Esophagus muscularis mucosa (tissue), 4 donors: ENCODE results near the gene SUPT3H. TPM values are rescaled to one million over a fixed set of nuclear protein-coding genes. Genes with fewer than 3 reads are reported as not detected.

Source experiments
- DNase-seq: peaks from one replicate; pipeline ENCODE4 v3.0.0-alpha.2; 2017; ENCODE audit errors: extremely low spot score
- H3K27ac ChIP-seq, 4 donors: fragments of 200-600 bp; sonication (generic); replicated peaks in 1 of 4; 1 replicate in 3 of 4; 2 replicates in 1 of 4; pipeline ENCODE4 v1.5.1; 2016 to 2019; ENCODE audit warnings: mild to moderate bottlenecking in 1 of 4
- H3K27me3 ChIP-seq, 4 donors: fragments of 200-600 bp; sonication (generic); one replicate each; pipeline versions ENCODE4 v1.5.1 to v1.6.0; 2016 to 2019
- H3K36me3 ChIP-seq, 4 donors: fragments of 200-600 bp; sonication (generic); one replicate each; pipeline ENCODE4 v1.5.1; 2016 to 2019
- H3K4me1 ChIP-seq, 4 donors: fragments of 200-600 bp; sonication (generic); one replicate each; pipeline ENCODE4 v1.5.1; 2016 to 2019
- H3K4me3 ChIP-seq, 4 donors: fragments of 200-600 bp; sonication (generic); 1 replicate in 2 of 4; 2 replicates in 2 of 4; pipeline ENCODE4 v1.5.1; 2016 to 2019; ENCODE audit warnings: mild to moderate bottlenecking in 4 of 4, moderate library complexity in 1 of 4
- H3K9me3 ChIP-seq, 4 donors: fragments of 200-600 bp; sonication (generic); 1 replicate in 3 of 4; 2 replicates in 1 of 4; pipeline ENCODE4 v1.5.1; 2016 to 2019
- EP300 ChIP-seq: sonication (generic); formaldehyde crosslinking; IDR thresholded peaks from one replicate; pipeline ENCODE4 v1.6.1; 2017; ENCODE audit warnings: antibody characterized with exemption
- POLR2A ChIP-seq: fragments of 450-650 bp; IDR thresholded peaks from one replicate; pipeline ENCODE4 v1.6.1; 2017; ENCODE audit warnings: antibody characterized with exemption, moderate library complexity, mild to moderate bottlenecking, low read depth
- POLR2AphosphoS5 ChIP-seq, 2 donors: sonication (generic); formaldehyde crosslinking; IDR thresholded peaks; one replicate each; pipeline ENCODE4 v1.6.1; 2017; ENCODE audit warnings: antibody characterized with exemption in 2 of 2
- WGBS: methylation state at CpG from one replicate; pipeline ENCODE4 v1.1.5; 2018; 5-methylcytosine and 5-hydroxymethylcytosine counted together
- intact Hi-C: fragments of 100-400 bp; cut with DNase I; formaldehyde crosslinking; loops from one replicate; pipeline ENCODE4 v1.15.1; 2023
- total RNA-seq, 4 donors: library from RNA; depleted of rRNA; stranded (reverse); fragments of >200 nt; gene quantifications; one replicate each; pipeline versions ENCODE4 v1.1.0 to v1.2.1, GENCODE V29; 2016
- TF ChIP-seq, protein P1 (sequence below), 3 experiments: fragments of 200-600 bp in 2 of 3; fragments of 450-650 bp in 1 of 3; sonication (generic) in 2 of 3; IDR thresholded peaks; one replicate each; pipeline ENCODE4 v1.5.1; 2017 to 2019; ENCODE audit warnings: antibody characterized with exemption in 3 of 3, mild to moderate bottlenecking in 2 of 3, moderate library complexity in 1 of 3

The SUPT3H gene
- total RNA-seq, 4 donors from 2014 or later = 5.1 to 13.3 (median 9.9) TPM

DNA sequence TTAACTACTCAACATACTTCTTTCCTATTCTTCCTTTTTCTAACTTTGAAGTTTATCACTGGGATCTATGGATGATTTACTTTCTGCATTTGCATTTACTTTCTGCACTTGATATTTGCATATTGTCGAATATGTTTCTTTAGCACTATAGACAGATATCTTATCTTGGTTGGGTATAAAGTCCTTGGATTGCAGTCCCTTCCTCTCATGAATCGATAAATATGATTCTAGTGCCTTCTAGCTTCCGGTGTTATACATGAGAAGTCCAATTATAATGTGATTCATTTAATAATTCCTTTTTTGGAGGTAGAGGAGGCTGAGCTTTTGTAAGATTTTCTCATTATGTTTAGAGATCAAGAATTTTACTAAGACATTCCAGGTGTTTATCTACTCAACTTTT lies 370.8 kb downstream of the SUPT3H start:
- Histone ChIP-seq H3K4me1 (no peaks in the 10 kb centered on the region), H3K36me3 (no peaks in the 10 kb centered on the region), H3K9me3 (no peaks in the 10 kb centered on the region), H3K4me3 (no peak overlapping the region), H3K27ac (no peak overlapping the region), H3K27me3 (no peaks in the 10 kb centered on the region)
- WGBS = 100% methylated on average over 3 of the region's 3 CpGs
- intact Hi-C loops = no loop called here
- DNase-seq = no peak
- TF ChIP-seq POLR2A = no peak
- TF ChIP-seq, protein P1, sequence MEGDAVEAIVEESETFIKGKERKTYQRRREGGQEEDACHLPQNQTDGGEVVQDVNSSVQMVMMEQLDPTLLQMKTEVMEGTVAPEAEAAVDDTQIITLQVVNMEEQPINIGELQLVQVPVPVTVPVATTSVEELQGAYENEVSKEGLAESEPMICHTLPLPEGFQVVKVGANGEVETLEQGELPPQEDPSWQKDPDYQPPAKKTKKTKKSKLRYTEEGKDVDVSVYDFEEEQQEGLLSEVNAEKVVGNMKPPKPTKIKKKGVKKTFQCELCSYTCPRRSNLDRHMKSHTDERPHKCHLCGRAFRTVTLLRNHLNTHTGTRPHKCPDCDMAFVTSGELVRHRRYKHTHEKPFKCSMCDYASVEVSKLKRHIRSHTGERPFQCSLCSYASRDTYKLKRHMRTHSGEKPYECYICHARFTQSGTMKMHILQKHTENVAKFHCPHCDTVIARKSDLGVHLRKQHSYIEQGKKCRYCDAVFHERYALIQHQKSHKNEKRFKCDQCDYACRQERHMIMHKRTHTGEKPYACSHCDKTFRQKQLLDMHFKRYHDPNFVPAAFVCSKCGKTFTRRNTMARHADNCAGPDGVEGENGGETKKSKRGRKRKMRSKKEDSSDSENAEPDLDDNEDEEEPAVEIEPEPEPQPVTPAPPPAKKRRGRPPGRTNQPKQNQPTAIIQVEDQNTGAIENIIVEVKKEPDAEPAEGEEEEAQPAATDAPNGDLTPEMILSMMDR (IDR thresholded peaks at IDR 0.05) = no peak
- TF ChIP-seq EP300 = no peak
- no peak for TF ChIP-seq POLR2AphosphoS5 (IDR thresholded peaks at IDR 0.05)

DNA sequence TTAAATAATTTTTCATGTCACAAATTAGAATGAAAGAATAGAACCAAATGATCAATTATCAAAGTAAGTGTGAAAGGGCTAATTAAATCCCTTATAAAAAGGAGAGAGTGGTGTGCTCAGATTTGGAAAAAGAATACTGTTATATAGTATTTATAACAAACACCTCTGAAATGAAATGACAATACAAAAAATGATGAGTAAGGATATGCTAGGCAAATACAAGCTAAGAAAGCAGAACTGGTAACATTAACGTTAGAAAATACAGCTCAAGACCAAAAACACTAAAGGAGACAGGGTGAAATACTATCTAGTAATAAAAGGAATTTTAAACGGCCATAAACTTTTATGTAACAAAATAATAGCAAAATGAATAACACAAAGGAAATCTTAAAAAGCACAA lies 373.8 kb downstream of the SUPT3H start:
- no peak for DNase-seq
- intact Hi-C loops = no loop called here
- H3K27me3 ChIP-seq = no peaks in the 10 kb centered on the region
- TF ChIP-seq POLR2A (no peak), EP300 (no peak), POLR2AphosphoS5 (IDR thresholded peaks at IDR 0.05) (no peak)
- TF ChIP-seq, protein P1 (IDR thresholded peaks at IDR 0.05) = no peak
- WGBS = 44% methylated on average over 2 of the region's 2 CpGs
- no peak overlapping the region for H3K27ac ChIP-seq
- no peaks in the 10 kb centered on the region for H3K36me3 ChIP-seq
- no peaks in the 10 kb centered on the region for H3K4me1 ChIP-seq
- no peak overlapping the region for H3K4me3 ChIP-seq
- H3K9me3 ChIP-seq = no peaks in the 10 kb centered on the region

DNA sequence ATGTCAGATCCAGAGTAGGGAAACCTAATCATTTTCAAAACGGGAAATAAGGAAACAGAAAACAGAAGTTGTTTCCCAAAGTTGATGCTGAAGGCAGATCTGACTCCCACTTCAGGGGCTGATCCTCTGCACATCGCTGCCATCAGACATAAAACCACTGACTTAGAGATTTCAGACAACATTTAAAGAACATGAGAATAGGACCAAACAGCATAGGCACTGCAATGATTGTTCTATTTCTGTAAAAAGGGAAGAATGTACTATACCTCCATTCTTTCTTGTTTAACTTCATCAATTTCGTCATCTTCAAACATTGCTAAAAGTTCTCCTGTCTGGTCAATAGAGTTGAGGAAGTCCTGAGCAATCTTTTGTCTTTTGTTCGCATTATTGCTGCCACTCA lies 374.3 kb downstream of the SUPT3H start:
- H3K4me1 ChIP-seq = no peaks in the 10 kb centered on the region
- no peak overlapping the region for H3K4me3 ChIP-seq
- TF ChIP-seq POLR2A (no peak), POLR2AphosphoS5 (IDR thresholded peaks at IDR 0.05) (no peak), EP300 (no peak)
- TF ChIP-seq, protein P1 (IDR thresholded peaks at IDR 0.05) = no peak
- 78% methylated on average over 4 of the region's 4 CpGs for WGBS
- no peaks in the 10 kb centered on the region for H3K36me3 ChIP-seq
- no peak for DNase-seq
- H3K27me3 ChIP-seq = no peaks in the 10 kb centered on the region
- intact Hi-C loops = no loop called here
- H3K9me3 ChIP-seq = no peaks in the 10 kb centered on the region
- no peak overlapping the region for H3K27ac ChIP-seq

DNA sequence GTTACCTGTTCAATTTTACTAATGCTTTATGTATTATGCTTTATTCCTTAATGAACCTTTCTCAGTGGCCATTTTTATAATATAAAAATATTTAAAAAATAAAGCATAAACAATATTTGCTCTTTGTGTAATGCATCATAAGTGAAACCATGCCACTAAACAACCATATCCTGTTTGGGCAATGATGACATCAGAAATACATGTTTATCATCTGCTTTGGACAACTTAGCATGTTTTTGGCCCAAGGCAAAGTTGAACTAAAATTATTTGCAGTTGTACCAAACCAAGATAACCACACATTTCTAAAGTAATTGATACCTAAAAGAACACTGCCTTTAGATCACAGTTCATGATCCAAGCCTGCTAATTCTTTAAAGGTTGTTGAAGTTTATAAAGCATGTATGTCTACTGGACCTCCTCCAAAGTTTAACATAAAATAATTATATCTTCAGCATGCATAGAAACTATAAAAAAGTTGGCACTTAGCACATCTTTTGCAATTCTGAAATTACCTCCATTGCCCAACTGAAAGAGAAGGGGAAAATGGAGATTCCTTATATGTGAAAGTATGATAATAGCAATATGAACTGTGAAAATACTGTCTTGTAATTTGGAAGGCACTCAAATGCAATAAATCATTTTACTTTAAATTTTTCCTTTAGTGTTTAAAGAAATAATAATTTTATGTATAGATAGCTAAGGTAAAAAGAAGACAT lies 375.2 kb downstream of the SUPT3H start:
- DNase-seq = no peak
- TF ChIP-seq EP300 (no peak), POLR2A (no peak), POLR2AphosphoS5 (IDR thresholded peaks at IDR 0.05) (no peak)
- TF ChIP-seq, protein P1 (IDR thresholded peaks at IDR 0.05) = no peak
- no peaks in the 10 kb centered on the region for H3K9me3 ChIP-seq
- no peaks in the 10 kb centered on the region for H3K4me1 ChIP-seq
- no peaks in the 10 kb centered on the region for H3K27me3 ChIP-seq
- no peak overlapping the region for H3K27ac ChIP-seq
- no peaks in the 10 kb centered on the region for H3K36me3 ChIP-seq
- H3K4me3 ChIP-seq = no peak overlapping the region
- intact Hi-C loops = no loop called here

DNA sequence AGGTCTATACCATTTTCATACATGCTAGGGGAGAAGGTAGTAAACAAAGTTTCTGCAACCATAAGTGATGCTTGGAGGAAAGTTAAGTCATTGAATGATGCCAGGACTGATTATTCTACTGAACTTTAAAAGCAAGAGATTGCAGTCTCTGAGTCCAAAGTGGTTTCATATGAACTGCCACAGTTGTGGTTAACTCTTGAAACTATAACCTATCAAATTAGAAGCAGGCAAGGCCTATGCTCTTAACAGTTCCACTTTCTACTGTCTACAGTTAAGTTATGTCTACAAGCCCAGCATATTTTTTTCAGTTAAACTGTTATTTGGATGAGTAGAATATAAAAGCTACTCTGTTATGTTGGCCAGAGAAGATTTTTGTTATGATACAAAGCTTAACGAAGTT lies 376.1 kb downstream of the SUPT3H start:
- 86% methylated on average over 1 of the region's 1 CpG for WGBS
- no peaks in the 10 kb centered on the region for H3K27me3 ChIP-seq
- no peak overlapping the region for H3K4me3 ChIP-seq
- no peaks in the 10 kb centered on the region for H3K36me3 ChIP-seq
- DNase-seq = no peak
- H3K27ac ChIP-seq = no peak overlapping the region
- intact Hi-C loops = no loop called here
- H3K4me1 ChIP-seq = no peaks in the 10 kb centered on the region
- H3K9me3 ChIP-seq = no peaks in the 10 kb centered on the region
- TF ChIP-seq POLR2A = no peak
- TF ChIP-seq POLR2AphosphoS5 (IDR thresholded peaks at IDR 0.05) = no peak
- TF ChIP-seq, protein P1 (IDR thresholded peaks at IDR 0.05) = no peak
- TF ChIP-seq EP300 = no peak
